ENCODE results near the gene NCEH1. TPM values are rescaled to one million over a fixed set of nuclear protein-coding genes. Genes with fewer than 3 reads are reported as not detected.

Gene NCEH1
- polyA plus RNA-seq, 3 donors, result 8.6 to 23.9 (median 20.7) TPM

DNA sequence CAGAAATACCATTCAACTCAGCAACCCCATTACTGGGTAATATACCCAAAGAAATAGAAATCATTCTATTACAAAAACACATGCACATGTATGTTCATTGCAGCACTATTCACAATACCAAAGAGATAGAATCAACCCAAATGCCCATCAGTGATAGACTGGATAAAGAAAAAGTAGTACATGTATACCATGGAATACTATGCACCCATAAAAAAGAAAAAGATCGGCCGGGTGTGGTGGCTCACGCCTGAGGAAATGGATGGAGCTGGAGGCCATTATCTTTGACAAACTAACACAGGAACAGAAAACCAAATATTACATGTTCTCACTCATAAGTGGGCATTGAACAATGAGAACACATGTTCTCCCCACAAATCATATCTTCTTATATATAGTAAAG is 112.0 kb downstream of the NCEH1 start:
- H3K9ac ChIP-seq (ENCODE audit: insufficient read depth, low read length, poor library complexity, severe bottlenecking), result no peak overlapping the region
- H3K9me3 Mint-ChIP-seq, result peaks cover 0 to 3% (median 0%) of the 10 kb centered on the region in 7 donors
- no peak overlapping the region for H3K27ac ChIP-seq (ENCODE audit: low read depth in 1 of 2, low read length in 2 of 2)
- no peaks in the 10 kb centered on the region for H4K20me1 ChIP-seq (ENCODE audit: insufficient read depth, low read length)
- H3K36me3 ChIP-seq (replicated peaks in 1 of 2; ENCODE audit: control insufficient read depth in 1 of 2, insufficient read depth in 2 of 2, low read length in 2 of 2), result no peaks in the 10 kb centered on the region
- no peak for DNase-seq
- H3K27me3 Mint-ChIP-seq (ENCODE audit: low read depth in 3 of 3), result peaks cover 0 to 6% (median 2%) of the 10 kb centered on the region in 3 donors
- no peaks in the 10 kb centered on the region for H3K9me3 ChIP-seq (replicated peaks in 1 of 2; ENCODE audit: control insufficient read depth in 1 of 2, insufficient read depth in 1 of 2, low read length in 2 of 2)
- no peak overlapping the region for H2AFZ ChIP-seq (ENCODE audit: insufficient read depth, low read depth, low read length, poor library complexity, severe bottlenecking)
- H3K79me2 ChIP-seq (ENCODE audit: insufficient read depth, low read length), result peaks cover 4% of the 10 kb centered on the region
- intact Hi-C loops (cut with micrococcal nuclease), result loop anchor here (5.0 to 10.0 kb wide), 2 partner anchors 54 to 107 kb away; no protein-coding TSS in a partner anchor
- no peaks in the 10 kb centered on the region for H3K36me3 Mint-ChIP-seq
- no peaks in the 10 kb centered on the region for H3K27me3 ChIP-seq (ENCODE audit: control insufficient read depth in 2 of 2, insufficient read depth in 2 of 2, low read length in 2 of 2)
- no peak overlapping the region for H3K4me3 Mint-ChIP-seq
- peaks cover 26% of the 10 kb centered on the region for H3K4me1 Mint-ChIP-seq
- no peak overlapping the region for H3K4me3 ChIP-seq (replicated peaks in 1 of 3; ENCODE audit: low read depth in 2 of 3, low read length in 3 of 3)
- H3K27ac Mint-ChIP-seq, result no peak overlapping the region
- peaks cover 20 to 22% of the 10 kb centered on the region in 2 donors for H3K4me1 ChIP-seq (ENCODE audit: control insufficient read depth in 1 of 2, insufficient read depth in 2 of 2, low read length in 2 of 2)
- no CpG with 5 or more reads among the region's 3 CpGs for WGBS (ENCODE audit: insufficient coverage)
- H3K4me2 ChIP-seq (replicated peaks; ENCODE audit: extremely low read depth, low read length, poor library complexity, severe bottlenecking), result no peak overlapping the region
- TF ChIP-seq, protein P1, sequence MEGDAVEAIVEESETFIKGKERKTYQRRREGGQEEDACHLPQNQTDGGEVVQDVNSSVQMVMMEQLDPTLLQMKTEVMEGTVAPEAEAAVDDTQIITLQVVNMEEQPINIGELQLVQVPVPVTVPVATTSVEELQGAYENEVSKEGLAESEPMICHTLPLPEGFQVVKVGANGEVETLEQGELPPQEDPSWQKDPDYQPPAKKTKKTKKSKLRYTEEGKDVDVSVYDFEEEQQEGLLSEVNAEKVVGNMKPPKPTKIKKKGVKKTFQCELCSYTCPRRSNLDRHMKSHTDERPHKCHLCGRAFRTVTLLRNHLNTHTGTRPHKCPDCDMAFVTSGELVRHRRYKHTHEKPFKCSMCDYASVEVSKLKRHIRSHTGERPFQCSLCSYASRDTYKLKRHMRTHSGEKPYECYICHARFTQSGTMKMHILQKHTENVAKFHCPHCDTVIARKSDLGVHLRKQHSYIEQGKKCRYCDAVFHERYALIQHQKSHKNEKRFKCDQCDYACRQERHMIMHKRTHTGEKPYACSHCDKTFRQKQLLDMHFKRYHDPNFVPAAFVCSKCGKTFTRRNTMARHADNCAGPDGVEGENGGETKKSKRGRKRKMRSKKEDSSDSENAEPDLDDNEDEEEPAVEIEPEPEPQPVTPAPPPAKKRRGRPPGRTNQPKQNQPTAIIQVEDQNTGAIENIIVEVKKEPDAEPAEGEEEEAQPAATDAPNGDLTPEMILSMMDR (IDR thresholded peaks at IDR 0.05), result no peak

DNA sequence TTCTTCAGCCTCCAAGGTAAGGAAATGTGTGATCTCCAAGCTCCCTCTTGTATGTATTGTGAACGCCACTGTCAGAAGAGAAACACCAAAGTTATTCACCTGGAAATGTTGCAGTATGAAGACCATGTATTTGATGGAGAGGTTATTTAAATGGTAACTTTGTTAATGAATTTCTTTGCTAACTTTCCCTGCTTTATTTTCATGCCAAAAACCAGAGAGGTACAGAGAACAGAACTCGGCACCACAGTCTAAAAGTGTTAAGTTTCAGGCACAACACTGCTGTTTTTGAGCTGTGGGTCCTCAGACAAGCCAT is 114.5 kb downstream of the NCEH1 start:
- no peaks in the 10 kb centered on the region for H3K36me3 Mint-ChIP-seq
- H3K4me1 ChIP-seq (ENCODE audit: control insufficient read depth in 1 of 2, insufficient read depth in 2 of 2, low read length in 2 of 2), result peaks cover 44 to 47% of the 10 kb centered on the region in 2 donors
- peaks cover 0 to 3% (median 0%) of the 10 kb centered on the region in 7 donors for H3K9me3 Mint-ChIP-seq
- intact Hi-C loops (cut with micrococcal nuclease), result loop anchor here (5.0 to 10.0 kb wide), 2 partner anchors 52 to 104 kb away; no protein-coding TSS in a partner anchor
- no peaks in the 10 kb centered on the region for H3K27me3 ChIP-seq (ENCODE audit: control insufficient read depth in 2 of 2, insufficient read depth in 2 of 2, low read length in 2 of 2)
- H3K9me3 ChIP-seq (replicated peaks in 1 of 2; ENCODE audit: control insufficient read depth in 1 of 2, insufficient read depth in 1 of 2, low read length in 2 of 2), result no peaks in the 10 kb centered on the region
- peak overlapping the region; percentile 50 for H2AFZ ChIP-seq (ENCODE audit: insufficient read depth, low read depth, low read length, poor library complexity, severe bottlenecking)
- peak overlapping the region in 1 of 3 experiments; percentile 64 for H3K4me3 ChIP-seq (replicated peaks in 1 of 3; ENCODE audit: low read depth in 2 of 3, low read length in 3 of 3)
- peak overlapping the region in 1 of 2 donors; percentile 80 for H3K27ac ChIP-seq (ENCODE audit: low read depth in 1 of 2, low read length in 2 of 2)
- H3K27me3 Mint-ChIP-seq (ENCODE audit: low read depth in 3 of 3), result peaks cover 0 to 4% (median 2%) of the 10 kb centered on the region in 3 donors
- no peak for DNase-seq
- peaks cover 11% of the 10 kb centered on the region for H3K79me2 ChIP-seq (ENCODE audit: insufficient read depth, low read length)
- H3K9ac ChIP-seq (ENCODE audit: insufficient read depth, low read length, poor library complexity, severe bottlenecking), result peak overlapping the region; percentile 0
- H3K4me3 Mint-ChIP-seq, result no peak overlapping the region
- H3K4me1 Mint-ChIP-seq, result peaks cover 50% of the 10 kb centered on the region
- peak overlapping the region in 6 of 7 donors; percentile 73 to 93 (median 90) for H3K27ac Mint-ChIP-seq
- no peaks in the 10 kb centered on the region for H4K20me1 ChIP-seq (ENCODE audit: insufficient read depth, low read length)
- H3K4me2 ChIP-seq (replicated peaks; ENCODE audit: extremely low read depth, low read length, poor library complexity, severe bottlenecking), result no peak overlapping the region
- 33% methylated on average over 1 of the region's 2 CpGs for WGBS (ENCODE audit: insufficient coverage)
- H3K36me3 ChIP-seq (replicated peaks in 1 of 2; ENCODE audit: control insufficient read depth in 1 of 2, insufficient read depth in 2 of 2, low read length in 2 of 2), result no peaks in the 10 kb centered on the region
- TF ChIP-seq, protein P1 (IDR thresholded peaks at IDR 0.05), result peak; percentile 57

All from CD14-positive monocyte (primary cell).